AG09319 (cell line): ENCODE results near the gene KIR2DL4.
"Not testable (repeated sequence)": the region's sequence is repeated elsewhere in the genome, so short reads cannot be mapped to it uniquely, and the experiment has no call there.

Experiments
- DNase-seq: peaks from one replicate; pipeline ENCODE4 v3.0.0-alpha.2; 2010; ENCODE audit warnings: low read depth; ENCODE audit errors: extremely low read depth
- TF ChIP-seq, protein P1 (sequence below): IDR thresholded peaks from 2 replicates; pipeline ENCODE4 v1.5.1; 2011; ENCODE audit warnings: low read depth, mild to moderate bottlenecking, inconsistent platforms, low read length, moderate library complexity

The KIR2DL4 gene

DNA sequence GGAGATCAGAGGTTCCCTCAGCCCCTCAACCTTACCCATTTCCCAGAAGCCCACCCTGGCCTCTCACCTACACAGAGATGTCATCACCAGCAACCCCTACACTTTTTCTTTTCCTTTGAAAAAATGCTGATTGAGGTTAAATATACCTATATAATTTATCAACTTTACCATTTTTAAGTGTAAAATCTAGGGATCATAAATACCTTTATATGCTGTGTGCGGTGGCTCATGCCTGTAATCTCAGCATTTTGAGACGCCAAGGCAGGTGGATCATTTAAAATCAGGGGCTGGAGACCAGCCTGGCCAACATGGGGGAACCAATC, 3.1 kb downstream of the KIR2DL4 start:
- no peak for DNase-seq
- TF ChIP-seq, protein P1, sequence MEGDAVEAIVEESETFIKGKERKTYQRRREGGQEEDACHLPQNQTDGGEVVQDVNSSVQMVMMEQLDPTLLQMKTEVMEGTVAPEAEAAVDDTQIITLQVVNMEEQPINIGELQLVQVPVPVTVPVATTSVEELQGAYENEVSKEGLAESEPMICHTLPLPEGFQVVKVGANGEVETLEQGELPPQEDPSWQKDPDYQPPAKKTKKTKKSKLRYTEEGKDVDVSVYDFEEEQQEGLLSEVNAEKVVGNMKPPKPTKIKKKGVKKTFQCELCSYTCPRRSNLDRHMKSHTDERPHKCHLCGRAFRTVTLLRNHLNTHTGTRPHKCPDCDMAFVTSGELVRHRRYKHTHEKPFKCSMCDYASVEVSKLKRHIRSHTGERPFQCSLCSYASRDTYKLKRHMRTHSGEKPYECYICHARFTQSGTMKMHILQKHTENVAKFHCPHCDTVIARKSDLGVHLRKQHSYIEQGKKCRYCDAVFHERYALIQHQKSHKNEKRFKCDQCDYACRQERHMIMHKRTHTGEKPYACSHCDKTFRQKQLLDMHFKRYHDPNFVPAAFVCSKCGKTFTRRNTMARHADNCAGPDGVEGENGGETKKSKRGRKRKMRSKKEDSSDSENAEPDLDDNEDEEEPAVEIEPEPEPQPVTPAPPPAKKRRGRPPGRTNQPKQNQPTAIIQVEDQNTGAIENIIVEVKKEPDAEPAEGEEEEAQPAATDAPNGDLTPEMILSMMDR: no peak

DNA sequence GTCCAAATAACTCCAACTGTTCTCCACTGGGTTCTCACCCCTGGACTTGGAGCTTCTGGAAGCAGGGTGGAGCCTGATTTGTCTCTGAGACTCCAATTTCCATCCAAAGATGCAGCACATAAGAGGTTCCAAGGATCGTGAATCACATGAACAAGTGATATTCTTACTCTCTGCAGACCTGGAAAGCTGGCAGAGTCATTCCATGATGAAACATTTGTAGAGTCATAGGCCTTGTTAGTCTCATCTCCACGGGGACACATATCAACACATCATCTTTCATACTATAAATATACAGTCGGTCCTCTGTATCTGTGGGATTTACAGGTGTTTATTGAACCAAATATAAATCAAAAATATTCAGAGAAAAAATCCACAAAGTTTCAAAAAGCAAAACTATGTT, 11.2 kb downstream of the KIR2DL4 start:
- DNase-seq: not testable (repeated sequence)

DNA sequence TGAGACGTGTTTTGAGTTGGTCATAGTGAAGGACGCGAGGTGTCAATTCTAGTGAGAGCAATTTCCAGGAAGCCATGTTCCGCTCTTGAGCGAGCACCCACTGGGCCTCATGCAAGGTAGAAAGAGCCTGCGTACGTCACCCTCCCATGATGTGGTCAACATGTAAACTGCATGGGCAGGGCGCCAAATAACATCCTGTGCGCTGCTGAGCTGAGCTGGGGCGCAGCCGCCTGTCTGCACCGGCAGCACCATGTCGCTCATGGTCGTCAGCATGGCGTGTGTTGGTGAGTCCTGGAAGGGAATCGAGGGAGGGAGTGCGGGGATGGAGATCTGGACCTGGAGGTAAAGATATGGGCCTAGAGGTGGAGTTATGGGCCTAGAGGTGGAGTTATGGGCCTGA, 12.8 kb downstream of the KIR2DL4 start, which contains the start of gene KIR3DL1:
KIR3DL1 (plus strand) TSS at position 218 of the 400 bp plus-strand sequence.
- DNase-seq: not testable (repeated sequence)

DNA sequence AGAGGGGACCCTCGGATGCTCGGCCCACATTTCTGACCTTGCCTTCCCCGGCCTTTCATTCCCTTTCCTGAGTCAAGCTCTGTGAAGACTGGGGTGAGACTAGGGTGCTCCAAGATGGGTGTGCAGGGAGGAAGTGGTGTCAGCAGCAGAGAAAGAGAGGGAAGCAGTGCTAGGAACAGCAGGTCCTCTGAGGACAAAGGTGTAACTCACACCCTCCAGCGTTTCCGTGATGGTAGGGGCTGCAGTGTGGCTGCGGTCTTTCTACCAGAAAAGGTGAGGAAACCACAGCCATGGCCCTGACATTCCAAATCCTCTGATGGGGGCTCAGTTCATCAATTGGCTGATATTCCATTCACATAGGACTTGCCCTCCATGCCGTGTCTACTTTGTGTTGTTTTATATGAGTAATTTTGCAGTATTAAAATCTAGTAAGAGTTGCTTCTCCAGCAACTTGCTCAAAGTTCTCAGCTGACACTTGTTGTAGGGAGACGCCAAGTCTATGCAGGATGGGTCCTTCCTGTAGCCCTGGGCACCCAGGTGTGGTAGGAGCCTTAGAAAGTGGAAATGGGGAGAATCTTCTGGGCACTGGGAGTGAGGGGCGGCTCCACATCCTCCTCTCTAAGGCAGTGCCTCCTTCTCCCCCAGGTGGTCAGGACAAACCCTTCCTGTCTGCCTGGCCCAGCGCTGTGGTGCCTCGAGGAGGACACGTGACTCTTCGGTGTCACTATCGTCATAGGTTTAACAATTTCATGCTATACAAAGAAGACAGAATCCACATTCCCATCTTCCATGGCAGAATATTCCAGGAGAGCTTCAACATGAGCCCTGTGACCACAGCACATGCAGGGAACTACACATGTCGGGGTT, 14.5 kb downstream of the KIR2DL4 start:
- TF ChIP-seq, protein P1: no peak
- no peak for DNase-seq

DNA sequence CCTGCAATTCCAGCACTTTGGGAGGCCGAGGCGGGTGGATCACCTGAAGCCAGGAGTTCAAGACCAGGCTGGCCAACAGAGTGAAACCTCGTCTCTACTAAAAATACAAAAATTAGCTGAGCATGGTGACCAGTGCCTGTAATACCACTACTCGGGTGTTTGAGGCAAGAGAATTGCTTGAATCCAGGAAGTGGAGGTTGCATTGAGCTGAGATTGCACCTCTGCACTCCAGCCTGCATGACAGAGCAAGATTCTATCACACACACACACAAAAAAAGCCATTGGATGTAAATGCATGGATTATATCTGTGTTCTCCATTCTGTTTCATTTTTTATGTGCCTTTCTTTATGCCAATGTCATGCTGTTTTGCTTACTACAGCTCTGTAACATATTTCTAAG, 21.0 kb downstream of the KIR2DL4 start:
- DNase-seq: not testable (repeated sequence)

DNA sequence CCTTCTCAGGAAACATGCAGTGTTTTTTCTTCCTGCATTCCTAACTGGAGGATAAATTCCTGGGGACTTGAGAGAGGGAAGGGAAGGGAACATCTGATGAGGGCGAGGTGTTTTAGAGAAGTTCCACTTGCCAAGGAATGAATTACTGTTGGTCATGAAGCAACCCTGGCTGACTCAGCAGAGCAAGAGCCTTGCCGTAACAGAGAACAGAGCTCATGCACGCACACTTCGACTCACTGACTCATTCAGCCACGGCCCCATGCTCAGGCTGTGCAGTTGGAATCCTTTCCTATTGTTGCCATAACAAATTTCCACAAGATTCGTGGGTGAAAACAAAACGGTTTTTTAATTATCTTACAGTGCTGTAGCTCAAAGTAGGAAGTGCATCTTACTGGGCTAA, 21.9 kb downstream of the KIR2DL4 start:
- not testable (repeated sequence) for DNase-seq

DNA sequence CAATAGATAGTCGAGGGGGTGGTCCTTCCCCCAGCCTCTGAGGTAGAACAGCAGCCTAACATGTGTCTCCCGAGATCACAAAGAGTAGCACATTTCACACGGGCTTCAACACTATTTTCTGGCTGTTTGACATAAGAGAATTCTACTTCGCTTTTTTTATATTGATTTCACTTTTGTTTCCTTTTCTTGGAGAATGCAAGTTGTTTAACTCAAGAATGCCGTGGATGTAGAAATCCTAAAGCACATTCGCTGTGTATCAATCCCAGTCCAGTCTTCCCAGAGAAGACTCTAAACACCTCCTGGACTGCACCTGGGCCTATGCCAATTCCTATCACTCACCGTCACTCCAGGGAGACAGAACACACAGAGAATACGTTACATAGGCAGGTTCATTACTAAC, 24.7 kb downstream of the KIR2DL4 start:
- DNase-seq: not testable (repeated sequence)

DNA sequence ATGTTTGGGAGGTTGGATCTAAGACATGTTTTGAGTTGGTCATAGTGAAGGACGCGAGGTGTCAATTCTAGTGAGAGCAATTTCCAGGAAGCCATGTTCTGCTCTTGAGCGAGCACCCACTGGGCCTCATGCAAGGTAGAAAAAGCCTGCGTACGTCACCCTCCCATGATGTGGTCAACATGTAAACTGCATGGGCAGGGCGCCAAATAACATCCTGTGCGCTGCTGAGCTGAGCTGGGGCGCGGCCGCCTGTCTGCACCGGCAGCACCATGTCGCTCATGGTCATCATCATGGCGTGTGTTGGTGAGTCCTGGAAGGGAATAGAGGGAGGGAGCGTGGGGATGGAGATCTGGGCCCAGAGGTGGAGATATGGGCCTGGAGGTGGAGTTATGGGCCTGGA, 29.1 kb downstream of the KIR2DL4 start, which contains the start of gene KIR2DS4:
KIR2DS4 (plus strand) TSS at position 181 of the 400 bp plus-strand sequence.
- DNase-seq: not testable (repeated sequence)

DNA sequence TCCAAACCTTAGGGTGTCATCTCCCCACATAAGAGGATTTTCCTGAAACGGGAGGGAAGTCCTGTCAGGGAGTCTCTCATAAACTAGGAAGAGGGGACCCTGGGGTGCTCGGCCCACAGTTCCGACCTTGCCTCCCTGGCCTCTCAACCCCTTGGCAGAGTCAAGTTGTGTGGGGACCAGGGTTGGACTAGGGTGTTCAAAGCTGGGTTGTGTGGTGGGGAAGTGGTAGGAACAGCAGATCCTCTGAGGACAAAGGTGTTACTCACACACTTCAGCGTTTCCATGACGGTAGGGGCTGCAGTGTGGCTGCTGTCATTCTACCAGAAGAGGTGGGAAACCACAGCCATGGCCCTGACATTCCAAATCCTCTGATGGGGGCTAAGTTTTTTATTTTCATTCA, 31.7 kb downstream of the KIR2DL4 start:
- DNase-seq: not testable (repeated sequence)

DNA sequence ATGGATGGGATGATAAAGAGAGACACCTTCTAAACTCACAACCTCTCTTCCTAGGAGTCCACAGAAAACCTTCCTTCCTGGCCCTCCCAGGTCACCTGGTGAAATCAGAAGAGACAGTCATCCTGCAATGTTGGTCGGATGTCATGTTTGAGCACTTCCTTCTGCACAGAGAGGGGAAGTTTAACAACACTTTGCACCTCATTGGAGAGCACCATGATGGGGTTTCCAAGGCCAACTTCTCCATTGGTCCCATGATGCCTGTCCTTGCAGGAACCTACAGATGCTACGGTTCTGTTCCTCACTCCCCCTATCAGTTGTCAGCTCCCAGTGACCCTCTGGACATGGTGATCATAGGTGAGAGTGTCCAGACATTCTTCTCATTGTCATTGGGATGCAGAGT, 34.1 kb downstream of the KIR2DL4 start:
- DNase-seq: not testable (repeated sequence)

DNA sequence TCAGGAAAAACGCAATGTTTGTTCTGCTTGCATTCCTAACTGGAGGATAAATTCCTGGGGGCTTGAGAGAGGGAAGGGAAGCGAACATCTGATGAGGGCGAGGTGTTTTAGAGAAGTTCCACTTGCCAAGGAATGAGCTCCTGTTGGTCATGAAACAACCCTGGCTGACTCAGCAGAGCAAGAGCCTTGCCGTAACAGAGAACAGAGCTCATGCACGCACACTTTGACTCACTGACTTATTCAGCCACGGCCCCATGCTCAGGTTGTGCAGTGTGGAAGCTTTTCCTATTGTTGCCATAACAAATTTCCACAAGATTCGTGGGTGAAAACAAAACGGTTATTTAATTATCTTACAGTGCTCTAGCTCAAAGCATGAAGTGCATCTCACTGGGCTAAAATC, 39.8 kb downstream of the KIR2DL4 start:
- DNase-seq: not testable (repeated sequence)

DNA sequence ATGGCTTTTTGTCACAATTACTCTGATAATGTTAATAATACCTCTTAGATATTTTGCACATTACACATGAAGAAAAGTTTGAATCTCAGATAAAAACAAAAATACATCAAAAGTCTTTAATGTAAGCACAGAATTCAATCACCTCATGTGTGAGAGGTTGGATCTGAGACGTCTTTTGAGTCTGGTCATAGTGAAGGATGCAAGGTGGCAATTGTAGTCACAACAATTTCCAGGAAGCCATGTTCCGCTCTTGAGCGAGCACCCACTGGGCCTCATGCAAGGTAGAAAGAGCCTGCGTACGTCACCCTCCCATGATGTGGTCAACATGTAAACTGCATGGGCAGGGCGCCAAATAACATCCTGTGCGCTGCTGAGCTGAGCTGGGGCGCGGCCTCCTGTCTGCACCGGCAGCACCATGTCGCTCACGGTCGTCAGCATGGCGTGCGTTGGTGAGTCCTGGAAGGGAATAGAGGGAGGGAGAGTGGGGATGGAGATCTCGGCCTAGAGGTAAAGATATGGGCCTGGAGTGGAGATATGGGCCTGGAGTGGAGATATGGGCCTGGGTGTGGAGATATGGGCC, 46.7 kb downstream of the KIR2DL4 start, which contains the start of gene KIR3DL2:
KIR3DL2 (plus strand) TSS at position 383 of the 580 bp plus-strand sequence; CDS start at position 416, 33 bp downstream.
- not testable (repeated sequence) for DNase-seq

DNA sequence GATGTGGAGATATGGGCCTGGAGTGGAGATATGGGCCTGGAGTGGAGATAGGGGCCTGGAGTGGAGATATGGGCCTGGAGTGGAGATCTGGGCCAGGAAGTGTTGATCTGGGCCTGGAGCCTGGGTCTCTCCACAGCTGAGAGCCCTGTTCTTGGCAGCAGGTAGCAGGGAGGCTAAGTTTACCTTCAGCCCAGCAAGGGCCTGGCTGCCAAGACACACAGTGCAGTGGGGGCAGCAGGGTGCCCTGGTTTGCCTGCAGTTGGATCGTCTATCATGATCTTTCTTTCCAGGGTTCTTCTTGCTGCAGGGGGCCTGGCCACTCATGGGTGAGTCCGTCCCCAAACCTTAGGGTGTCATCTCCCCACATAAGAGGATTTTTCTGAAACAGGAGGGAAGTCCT, 47.5 kb downstream of the KIR2DL4 start:
- TF ChIP-seq, protein P1: no peak
- no peak for DNase-seq
